ENCODE results near the gene RASGRP4.
"Not testable (repeated sequence)": the region's sequence is repeated elsewhere in the genome, so short reads cannot be mapped to it uniquely, and the experiment has no call there.

The RASGRP4 gene, protein sequence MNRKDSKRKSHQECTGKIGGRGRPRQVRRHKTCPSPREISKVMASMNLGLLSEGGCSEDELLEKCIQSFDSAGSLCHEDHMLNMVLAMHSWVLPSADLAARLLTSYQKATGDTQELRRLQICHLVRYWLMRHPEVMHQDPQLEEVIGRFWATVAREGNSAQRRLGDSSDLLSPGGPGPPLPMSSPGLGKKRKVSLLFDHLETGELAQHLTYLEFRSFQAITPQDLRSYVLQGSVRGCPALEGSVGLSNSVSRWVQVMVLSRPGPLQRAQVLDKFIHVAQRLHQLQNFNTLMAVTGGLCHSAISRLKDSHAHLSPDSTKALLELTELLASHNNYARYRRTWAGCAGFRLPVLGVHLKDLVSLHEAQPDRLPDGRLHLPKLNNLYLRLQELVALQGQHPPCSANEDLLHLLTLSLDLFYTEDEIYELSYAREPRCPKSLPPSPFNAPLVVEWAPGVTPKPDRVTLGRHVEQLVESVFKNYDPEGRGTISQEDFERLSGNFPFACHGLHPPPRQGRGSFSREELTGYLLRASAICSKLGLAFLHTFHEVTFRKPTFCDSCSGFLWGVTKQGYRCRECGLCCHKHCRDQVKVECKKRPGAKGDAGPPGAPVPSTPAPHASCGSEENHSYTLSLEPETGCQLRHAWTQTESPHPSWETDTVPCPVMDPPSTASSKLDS
- long read RNA-seq, partial matches to known transcripts = 0 of 1 reads
- long read RNA-seq, other reads (novel, unspliced or antisense) = 1 of 1 reads

DNA sequence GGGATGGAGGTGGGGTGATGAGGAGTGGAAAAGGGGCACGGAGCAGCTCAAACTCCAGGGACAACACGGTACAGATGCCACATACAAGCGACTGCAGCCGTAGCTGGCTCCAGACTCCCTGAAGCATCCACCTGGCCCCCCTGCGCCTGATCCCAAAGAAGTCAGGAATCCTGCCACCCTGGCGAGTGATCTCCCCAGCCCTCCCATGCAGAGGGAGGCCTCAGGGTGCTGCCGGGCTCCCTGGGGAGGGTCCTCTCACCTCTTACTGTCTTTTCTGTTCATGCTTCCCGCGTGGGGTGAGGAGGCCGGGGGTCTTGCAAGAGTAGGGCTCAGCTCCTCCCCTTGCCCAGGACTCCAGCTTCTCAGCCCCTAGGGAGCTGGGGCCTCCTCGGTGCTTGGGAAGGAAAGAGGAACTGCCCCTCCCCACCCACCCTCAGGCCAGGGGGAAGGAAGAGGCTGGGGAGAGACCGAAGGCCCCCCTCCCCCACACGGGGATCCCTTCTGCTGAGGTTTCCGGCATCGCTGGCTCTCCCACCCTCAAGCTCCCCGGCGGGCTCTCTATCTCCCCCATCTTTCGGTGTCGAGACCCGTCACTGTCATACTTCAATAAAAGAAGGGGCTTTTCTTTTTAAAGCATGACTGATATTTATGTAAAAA, at the start of gene RASGRP4:
Gene RASGRP4 (minus strand): TSS at position 410 of the 657 bp plus-strand sequence. CDS start 128 bp downstream, at position 282.
- Histone ChIP-seq H3K27me3 (ENCODE audit: insufficient read depth, poor library complexity, severe bottlenecking) (no peaks in the 10 kb centered on the region), H3K4me3 (replicated peaks; ENCODE audit: insufficient read depth, low read length) (peak within 1 kb of the TSS; percentile 42), H3K27ac (replicated peaks) (peak within 1 kb of the TSS; percentile 64)
- TF ChIP-seq, protein P1, sequence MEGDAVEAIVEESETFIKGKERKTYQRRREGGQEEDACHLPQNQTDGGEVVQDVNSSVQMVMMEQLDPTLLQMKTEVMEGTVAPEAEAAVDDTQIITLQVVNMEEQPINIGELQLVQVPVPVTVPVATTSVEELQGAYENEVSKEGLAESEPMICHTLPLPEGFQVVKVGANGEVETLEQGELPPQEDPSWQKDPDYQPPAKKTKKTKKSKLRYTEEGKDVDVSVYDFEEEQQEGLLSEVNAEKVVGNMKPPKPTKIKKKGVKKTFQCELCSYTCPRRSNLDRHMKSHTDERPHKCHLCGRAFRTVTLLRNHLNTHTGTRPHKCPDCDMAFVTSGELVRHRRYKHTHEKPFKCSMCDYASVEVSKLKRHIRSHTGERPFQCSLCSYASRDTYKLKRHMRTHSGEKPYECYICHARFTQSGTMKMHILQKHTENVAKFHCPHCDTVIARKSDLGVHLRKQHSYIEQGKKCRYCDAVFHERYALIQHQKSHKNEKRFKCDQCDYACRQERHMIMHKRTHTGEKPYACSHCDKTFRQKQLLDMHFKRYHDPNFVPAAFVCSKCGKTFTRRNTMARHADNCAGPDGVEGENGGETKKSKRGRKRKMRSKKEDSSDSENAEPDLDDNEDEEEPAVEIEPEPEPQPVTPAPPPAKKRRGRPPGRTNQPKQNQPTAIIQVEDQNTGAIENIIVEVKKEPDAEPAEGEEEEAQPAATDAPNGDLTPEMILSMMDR (IDR thresholded peaks at IDR 0.05; ENCODE audit: insufficient read depth, low read length) = no peak
- peak; percentile 94 for TF ChIP-seq SPI1 (IDR thresholded peaks at IDR 0.05; ENCODE audit: borderline replicate concordance, low read depth)
- DNase-seq (ENCODE audit: low read depth in 1 of 2, low spot score in 1 of 2) = peak; percentile 78 to 87

DNA sequence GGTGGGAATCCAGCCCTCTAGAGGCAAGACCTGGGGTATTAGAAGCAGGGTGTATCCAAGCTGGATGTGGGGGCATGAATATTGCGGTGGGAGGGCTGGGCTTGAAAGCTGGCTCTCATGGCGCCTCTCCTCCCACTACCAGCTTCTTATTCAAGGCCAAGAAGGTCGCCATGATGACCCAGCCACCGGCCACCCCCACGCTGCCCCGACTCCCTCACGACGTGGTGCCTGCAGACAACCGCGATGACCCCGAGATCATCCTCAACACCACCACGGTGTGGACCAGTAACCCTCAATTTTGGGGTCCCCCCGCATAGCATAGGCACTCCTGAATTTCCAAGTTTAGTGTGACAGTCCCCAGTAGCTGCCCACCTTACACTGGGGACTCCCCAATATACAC, 49.2 kb upstream of the RASGRP4 start:
- TF ChIP-seq SPI1 (IDR thresholded peaks at IDR 0.05; ENCODE audit: borderline replicate concordance, low read depth) = no peak
- TF ChIP-seq POLR2AphosphoS5 (IDR thresholded peaks at IDR 0.05; ENCODE audit: low read depth) = no peak
- no peak for TF ChIP-seq GABPA (IDR thresholded peaks at IDR 0.05; ENCODE audit: low read depth)
- TF ChIP-seq, protein P1 (IDR thresholded peaks at IDR 0.05; ENCODE audit: insufficient read depth, low read length) = no peak
- TF ChIP-seq, protein P2, sequence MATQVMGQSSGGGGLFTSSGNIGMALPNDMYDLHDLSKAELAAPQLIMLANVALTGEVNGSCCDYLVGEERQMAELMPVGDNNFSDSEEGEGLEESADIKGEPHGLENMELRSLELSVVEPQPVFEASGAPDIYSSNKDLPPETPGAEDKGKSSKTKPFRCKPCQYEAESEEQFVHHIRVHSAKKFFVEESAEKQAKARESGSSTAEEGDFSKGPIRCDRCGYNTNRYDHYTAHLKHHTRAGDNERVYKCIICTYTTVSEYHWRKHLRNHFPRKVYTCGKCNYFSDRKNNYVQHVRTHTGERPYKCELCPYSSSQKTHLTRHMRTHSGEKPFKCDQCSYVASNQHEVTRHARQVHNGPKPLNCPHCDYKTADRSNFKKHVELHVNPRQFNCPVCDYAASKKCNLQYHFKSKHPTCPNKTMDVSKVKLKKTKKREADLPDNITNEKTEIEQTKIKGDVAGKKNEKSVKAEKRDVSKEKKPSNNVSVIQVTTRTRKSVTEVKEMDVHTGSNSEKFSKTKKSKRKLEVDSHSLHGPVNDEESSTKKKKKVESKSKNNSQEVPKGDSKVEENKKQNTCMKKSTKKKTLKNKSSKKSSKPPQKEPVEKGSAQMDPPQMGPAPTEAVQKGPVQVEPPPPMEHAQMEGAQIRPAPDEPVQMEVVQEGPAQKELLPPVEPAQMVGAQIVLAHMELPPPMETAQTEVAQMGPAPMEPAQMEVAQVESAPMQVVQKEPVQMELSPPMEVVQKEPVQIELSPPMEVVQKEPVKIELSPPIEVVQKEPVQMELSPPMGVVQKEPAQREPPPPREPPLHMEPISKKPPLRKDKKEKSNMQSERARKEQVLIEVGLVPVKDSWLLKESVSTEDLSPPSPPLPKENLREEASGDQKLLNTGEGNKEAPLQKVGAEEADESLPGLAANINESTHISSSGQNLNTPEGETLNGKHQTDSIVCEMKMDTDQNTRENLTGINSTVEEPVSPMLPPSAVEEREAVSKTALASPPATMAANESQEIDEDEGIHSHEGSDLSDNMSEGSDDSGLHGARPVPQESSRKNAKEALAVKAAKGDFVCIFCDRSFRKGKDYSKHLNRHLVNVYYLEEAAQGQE (IDR thresholded peaks at IDR 0.05; ENCODE audit: insufficient replicate concordance, low read depth) = no peak
- no peak for DNase-seq (ENCODE audit: low read depth in 1 of 2, low spot score in 1 of 2)
- H3K27ac ChIP-seq (replicated peaks) = no peak overlapping the region
- no peak overlapping the region for H3K4me3 ChIP-seq (replicated peaks; ENCODE audit: insufficient read depth, low read length)
- H3K27me3 ChIP-seq (ENCODE audit: insufficient read depth, poor library complexity, severe bottlenecking) = no peaks in the 10 kb centered on the region

DNA sequence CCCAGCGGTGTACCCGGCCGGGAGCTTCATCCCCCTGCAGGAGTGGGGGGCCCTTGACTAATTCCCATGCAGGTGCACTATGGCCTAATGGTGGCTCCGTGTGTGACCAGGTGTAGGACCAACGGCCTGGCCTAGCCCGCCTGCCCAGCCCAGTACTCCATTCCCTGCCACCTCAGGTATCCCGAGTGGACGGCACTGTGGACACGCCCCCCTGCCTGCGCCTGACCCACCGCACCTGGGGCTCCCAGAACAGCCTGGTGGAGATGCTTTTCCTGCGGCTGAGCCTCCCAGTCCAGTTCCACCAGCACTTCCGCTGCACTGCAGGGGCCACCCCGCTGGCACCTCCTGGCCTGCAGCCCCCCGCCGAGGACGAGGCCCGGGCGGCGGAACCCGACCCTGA, 47.2 kb upstream of the RASGRP4 start:
- TF ChIP-seq GABPA (IDR thresholded peaks at IDR 0.05; ENCODE audit: low read depth) (no peak), POLR2AphosphoS5 (IDR thresholded peaks at IDR 0.05; ENCODE audit: low read depth) (no peak), SPI1 (IDR thresholded peaks at IDR 0.05; ENCODE audit: borderline replicate concordance, low read depth) (no peak)
- TF ChIP-seq, protein P1 (IDR thresholded peaks at IDR 0.05; ENCODE audit: insufficient read depth, low read length) = no peak
- TF ChIP-seq, protein P2 (IDR thresholded peaks at IDR 0.05; ENCODE audit: insufficient replicate concordance, low read depth) = no peak
- Histone ChIP-seq H3K27me3 (ENCODE audit: insufficient read depth, poor library complexity, severe bottlenecking) (no peaks in the 10 kb centered on the region), H3K27ac (replicated peaks) (no peak overlapping the region), H3K4me3 (replicated peaks; ENCODE audit: insufficient read depth, low read length) (no peak overlapping the region)
- DNase-seq (ENCODE audit: low read depth in 1 of 2, low spot score in 1 of 2) = no peak

DNA sequence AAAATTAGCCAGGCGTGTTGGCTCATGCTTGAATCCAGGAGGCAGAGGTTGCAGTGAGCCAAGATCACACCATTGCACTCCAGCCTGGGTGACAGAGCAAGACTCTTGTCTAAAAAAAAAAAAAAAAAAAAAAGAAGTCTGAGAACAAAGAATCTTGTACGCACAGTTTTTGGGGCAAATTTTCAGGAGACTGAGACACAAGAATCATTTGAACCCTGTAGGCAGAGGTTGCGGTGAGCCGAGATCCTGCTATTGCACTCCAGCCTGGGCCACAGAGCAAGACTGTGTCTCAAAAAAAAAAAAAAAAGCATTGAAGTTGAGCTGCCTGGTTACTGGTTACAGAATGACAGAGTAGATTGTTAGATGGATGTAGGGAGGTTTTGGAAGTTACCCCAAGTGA, 46.7 kb upstream of the RASGRP4 start:
- H3K4me3 ChIP-seq (replicated peaks; ENCODE audit: insufficient read depth, low read length); H3K27ac ChIP-seq (replicated peaks); H3K27me3 ChIP-seq (ENCODE audit: insufficient read depth, poor library complexity, severe bottlenecking); DNase-seq (ENCODE audit: low read depth in 1 of 2, low spot score in 1 of 2): not testable (repeated sequence)
